B cell (primary cell): ENCODE measurements around the gene VENTX.

Experiments
- EZH2 ChIP-seq: IDR thresholded peaks from 2 replicates; pipeline ENCODE4 v1.6.1; 2012; ENCODE audit warnings: borderline replicate concordance, low read depth, mild to moderate bottlenecking, moderate library complexity, low read length; ENCODE audit not compliant: insufficient read depth, poor library complexity, severe bottlenecking
- TF ChIP-seq, protein P1 (sequence below): fragments of 200-600 bp; IDR thresholded peaks from one replicate; pipeline ENCODE4 v1.8.0; 2022; ENCODE audit warnings: antibody characterized with exemption, mild to moderate bottlenecking

DNA sequence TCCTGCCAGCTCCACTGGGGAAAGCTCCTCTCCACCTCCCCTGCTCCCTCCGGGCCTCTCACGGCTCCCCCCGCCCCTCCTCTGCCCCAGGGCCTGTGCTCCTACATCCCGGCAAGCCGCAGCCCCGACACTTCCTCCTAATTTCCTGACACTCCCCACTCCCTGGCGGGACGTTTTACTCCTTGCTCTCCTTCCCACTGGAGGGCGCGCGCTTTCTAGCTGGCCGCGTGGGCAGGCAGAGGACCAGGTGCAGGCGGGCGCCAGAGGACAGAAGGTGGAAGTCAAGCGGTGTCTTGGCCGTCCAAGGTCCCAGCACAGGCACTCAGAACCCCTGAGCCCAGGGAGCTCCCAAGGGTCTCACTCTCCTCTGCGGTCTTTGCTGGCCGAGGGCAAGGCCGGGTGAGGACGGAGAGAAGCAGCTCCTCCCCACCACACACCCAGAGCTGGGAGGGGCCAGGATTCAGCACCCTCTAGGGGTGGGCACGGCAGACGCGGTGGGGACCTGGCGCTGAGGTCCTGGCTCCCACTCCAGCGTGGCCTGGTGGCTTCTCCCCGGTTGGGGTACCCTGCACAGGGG is 19.9 kb downstream of the VENTX start:
- TF ChIP-seq, protein P1, sequence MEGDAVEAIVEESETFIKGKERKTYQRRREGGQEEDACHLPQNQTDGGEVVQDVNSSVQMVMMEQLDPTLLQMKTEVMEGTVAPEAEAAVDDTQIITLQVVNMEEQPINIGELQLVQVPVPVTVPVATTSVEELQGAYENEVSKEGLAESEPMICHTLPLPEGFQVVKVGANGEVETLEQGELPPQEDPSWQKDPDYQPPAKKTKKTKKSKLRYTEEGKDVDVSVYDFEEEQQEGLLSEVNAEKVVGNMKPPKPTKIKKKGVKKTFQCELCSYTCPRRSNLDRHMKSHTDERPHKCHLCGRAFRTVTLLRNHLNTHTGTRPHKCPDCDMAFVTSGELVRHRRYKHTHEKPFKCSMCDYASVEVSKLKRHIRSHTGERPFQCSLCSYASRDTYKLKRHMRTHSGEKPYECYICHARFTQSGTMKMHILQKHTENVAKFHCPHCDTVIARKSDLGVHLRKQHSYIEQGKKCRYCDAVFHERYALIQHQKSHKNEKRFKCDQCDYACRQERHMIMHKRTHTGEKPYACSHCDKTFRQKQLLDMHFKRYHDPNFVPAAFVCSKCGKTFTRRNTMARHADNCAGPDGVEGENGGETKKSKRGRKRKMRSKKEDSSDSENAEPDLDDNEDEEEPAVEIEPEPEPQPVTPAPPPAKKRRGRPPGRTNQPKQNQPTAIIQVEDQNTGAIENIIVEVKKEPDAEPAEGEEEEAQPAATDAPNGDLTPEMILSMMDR: no peak
- TF ChIP-seq EZH2: no peak
